ENCODE data around the gene STK16.
"Not testable (repeated sequence)": the region's sequence is repeated elsewhere in the genome, so short reads cannot be mapped to it uniquely, and the experiment has no call there.

STK16 gene

GRCh38 chr2:219199470-219200211 is 45.6 kb upstream of the STK16 start:
- Histone ChIP-seq H3K4me3 (ENCODE audit: low read length) (no peak overlapping the region), H2AFZ (ENCODE audit: low read depth, low read length) (no peak overlapping the region), H3K27me3 (ENCODE audit: low read depth, low read length) (no peaks in the 10 kb centered on the region), H3K9me3 (ENCODE audit: insufficient read depth, low read length) (no peaks in the 10 kb centered on the region), H3K79me2 (ENCODE audit: low read length) (no peaks in the 10 kb centered on the region), H4K20me1 (ENCODE audit: insufficient read depth, low read length) (no peaks in the 10 kb centered on the region), H3K4me2 (ENCODE audit: low read length) (no peak overlapping the region), H3K36me3 (replicated peaks; ENCODE audit: low read depth, low read length) (no peaks in the 10 kb centered on the region), H3K9ac (ENCODE audit: low read length) (no peak overlapping the region), H3K4me1 (ENCODE audit: low read length) (no peaks in the 10 kb centered on the region), H3K27ac (ENCODE audit: low read length) (no peak overlapping the region)
- TF ChIP-seq EZH2phosphoT487 (IDR thresholded peaks at IDR 0.05; ENCODE audit: low read depth): no peak
- TF ChIP-seq CTCF (IDR thresholded peaks at IDR 0.05; ENCODE audit: low read depth, low read length): no peak

GRCh38 chr2:219200502-219201326 is 44.6 kb upstream of the STK16 start:
- not testable (repeated sequence) for H2AFZ ChIP-seq (ENCODE audit: low read depth, low read length); H3K4me1 ChIP-seq (ENCODE audit: low read length); H3K36me3 ChIP-seq (replicated peaks; ENCODE audit: low read depth, low read length); H3K4me3 ChIP-seq (ENCODE audit: low read length); H3K4me2 ChIP-seq (ENCODE audit: low read length); H3K27me3 ChIP-seq (ENCODE audit: low read depth, low read length); H3K9me3 ChIP-seq (ENCODE audit: insufficient read depth, low read length); H3K27ac ChIP-seq (ENCODE audit: low read length); H3K79me2 ChIP-seq (ENCODE audit: low read length); H3K9ac ChIP-seq (ENCODE audit: low read length); H4K20me1 ChIP-seq (ENCODE audit: insufficient read depth, low read length)

GRCh38 chr2:219201331-219201730 is 43.9 kb upstream of the STK16 start:
- H3K79me2 ChIP-seq (ENCODE audit: low read length); H3K27me3 ChIP-seq (ENCODE audit: low read depth, low read length); H3K36me3 ChIP-seq (replicated peaks; ENCODE audit: low read depth, low read length); H3K4me2 ChIP-seq (ENCODE audit: low read length); H2AFZ ChIP-seq (ENCODE audit: low read depth, low read length); H3K4me3 ChIP-seq (ENCODE audit: low read length); H4K20me1 ChIP-seq (ENCODE audit: insufficient read depth, low read length); H3K9me3 ChIP-seq (ENCODE audit: insufficient read depth, low read length); H3K4me1 ChIP-seq (ENCODE audit: low read length); H3K27ac ChIP-seq (ENCODE audit: low read length); H3K9ac ChIP-seq (ENCODE audit: low read length): not testable (repeated sequence)

- Histone ChIP-seq H3K36me3 (replicated peaks; ENCODE audit: low read depth, low read length) (no peaks in the 10 kb centered on the region), H3K9me3 (ENCODE audit: insufficient read depth, low read length) (no peaks in the 10 kb centered on the region), H3K4me1 (ENCODE audit: low read length) (peaks cover 7% of the 10 kb centered on the region), H3K4me3 (ENCODE audit: low read length) (no peak overlapping the region), H3K4me2 (ENCODE audit: low read length) (no peak overlapping the region), H3K27ac (ENCODE audit: low read length) (no peak overlapping the region), H2AFZ (ENCODE audit: low read depth, low read length) (no peak overlapping the region), H3K9ac (ENCODE audit: low read length) (no peak overlapping the region), H3K27me3 (ENCODE audit: low read depth, low read length) (no peaks in the 10 kb centered on the region), H4K20me1 (ENCODE audit: insufficient read depth, low read length) (no peaks in the 10 kb centered on the region), H3K79me2 (ENCODE audit: low read length) (no peaks in the 10 kb centered on the region)
- TF ChIP-seq CTCF (IDR thresholded peaks at IDR 0.05; ENCODE audit: low read depth, low read length): no peak
- TF ChIP-seq EZH2phosphoT487 (IDR thresholded peaks at IDR 0.05; ENCODE audit: low read depth): no peak
These were observed 40.7 kb upstream of the STK16 start for GRCh38 chr2:219204425-219205164.
